HepG2 (cell line): Measurements from ENCODE around the gene OSBP. TPM values are rescaled to one million over a fixed set of nuclear protein-coding genes. Genes with fewer than 3 reads are reported as not detected.

Experiments
- EED ChIP-seq: sonication (generic); formaldehyde crosslinking; IDR thresholded peaks from 2 replicates; pipeline ENCODE4 v1.5.0; 2020; ENCODE audit warnings: mild to moderate bottlenecking, missing genetic modification reagents
- MAFF ChIP-seq: IDR thresholded peaks from 2 replicates; pipeline ENCODE4 v1.6.1; 2011; ENCODE audit warnings: low read depth, low read length, improper control_type of control experiment
- ZNF724P ChIP-seq: sonication (generic); formaldehyde crosslinking; IDR thresholded peaks from 2 replicates; pipeline ENCODE4 v1.8.0; 2022; ENCODE audit warnings: missing genetic modification reagents, borderline replicate concordance
- ZZZ3 ChIP-seq: sonication (generic); formaldehyde crosslinking; IDR thresholded peaks from 2 replicates; pipeline ENCODE4 v1.4.0; 2020; ENCODE audit warnings: missing genetic modification reagents, mild to moderate bottlenecking, borderline replicate concordance
- polyA plus RNA-seq, 8 experiments: library from polyadenylated mRNA; depleted of rRNA in 3 of 8; stranded (reverse) in 7 of 8; unstranded in 1 of 8; fragments of >200 nt; fragmentation: Illumina TruSeq in 4 of 8; extraction: Trizol in 4 of 8; gene quantifications; 2 replicates each; pipeline versions ENCODE4 v1.2.1 to v1.2.3, GENCODE V29; 2011 to 2016; ENCODE audit warnings: low read depth in 4 of 8, missing spikeins in 1 of 8, mixed read lengths in 1 of 8; ENCODE audit not compliant: insufficient read depth in 1 of 8
- total RNA-seq, 5 experiments: library from RNA; depleted of rRNA; stranded (reverse); fragments of >200 nt; fragmentation: Illumina TruSeq; extraction: Trizol; gene quantifications; 2 replicates each; pipeline ENCODE4 v1.2.3, GENCODE V29; 2016; ENCODE audit warnings: low read depth in 1 of 5
- TF ChIP-seq, protein P1 (sequence below): sonication (generic); formaldehyde crosslinking; IDR thresholded peaks from 2 replicates; pipeline ENCODE4 v1.4.0; 2020; ENCODE audit warnings: missing genetic modification reagents, borderline replicate concordance
- TF ChIP-seq, protein P2 (sequence below): IDR thresholded peaks from 2 replicates; pipeline ENCODE4 v1.6.1; 2016; ENCODE audit warnings: control low read depth
- TF ChIP-seq, protein P3 (sequence below): sonication (generic); formaldehyde crosslinking; IDR thresholded peaks from 2 replicates; pipeline ENCODE4 v1.5.1; 2020; ENCODE audit warnings: mild to moderate bottlenecking, missing genetic modification reagents, moderate library complexity

OSBP gene
- total and polyA plus RNA-seq, 2 of the 13 experiments (the other 11 are each of a cell fraction or from before 2014, with no cell fraction given): 12.1 to 13.5 TPM

DNA sequence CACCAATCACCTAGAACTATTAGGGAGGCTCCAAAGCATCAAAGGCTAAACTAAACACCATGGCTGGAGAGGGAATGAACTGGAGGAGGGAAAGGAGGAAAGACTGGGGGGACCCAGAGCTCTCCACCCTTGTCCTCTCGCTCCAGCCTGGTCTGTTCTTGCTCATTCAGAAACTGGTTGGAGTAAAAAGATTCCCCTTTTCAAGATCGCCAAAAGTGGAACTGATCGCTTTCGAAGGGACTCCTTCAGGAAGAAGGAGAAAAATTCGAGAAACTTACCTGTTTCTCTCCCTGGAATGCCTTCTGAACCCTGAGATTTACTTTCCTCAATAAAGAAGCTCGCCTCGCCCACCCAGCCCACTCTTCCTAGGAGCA is 57.3 kb downstream of the OSBP start (continued):
- TF ChIP-seq, protein P1, sequence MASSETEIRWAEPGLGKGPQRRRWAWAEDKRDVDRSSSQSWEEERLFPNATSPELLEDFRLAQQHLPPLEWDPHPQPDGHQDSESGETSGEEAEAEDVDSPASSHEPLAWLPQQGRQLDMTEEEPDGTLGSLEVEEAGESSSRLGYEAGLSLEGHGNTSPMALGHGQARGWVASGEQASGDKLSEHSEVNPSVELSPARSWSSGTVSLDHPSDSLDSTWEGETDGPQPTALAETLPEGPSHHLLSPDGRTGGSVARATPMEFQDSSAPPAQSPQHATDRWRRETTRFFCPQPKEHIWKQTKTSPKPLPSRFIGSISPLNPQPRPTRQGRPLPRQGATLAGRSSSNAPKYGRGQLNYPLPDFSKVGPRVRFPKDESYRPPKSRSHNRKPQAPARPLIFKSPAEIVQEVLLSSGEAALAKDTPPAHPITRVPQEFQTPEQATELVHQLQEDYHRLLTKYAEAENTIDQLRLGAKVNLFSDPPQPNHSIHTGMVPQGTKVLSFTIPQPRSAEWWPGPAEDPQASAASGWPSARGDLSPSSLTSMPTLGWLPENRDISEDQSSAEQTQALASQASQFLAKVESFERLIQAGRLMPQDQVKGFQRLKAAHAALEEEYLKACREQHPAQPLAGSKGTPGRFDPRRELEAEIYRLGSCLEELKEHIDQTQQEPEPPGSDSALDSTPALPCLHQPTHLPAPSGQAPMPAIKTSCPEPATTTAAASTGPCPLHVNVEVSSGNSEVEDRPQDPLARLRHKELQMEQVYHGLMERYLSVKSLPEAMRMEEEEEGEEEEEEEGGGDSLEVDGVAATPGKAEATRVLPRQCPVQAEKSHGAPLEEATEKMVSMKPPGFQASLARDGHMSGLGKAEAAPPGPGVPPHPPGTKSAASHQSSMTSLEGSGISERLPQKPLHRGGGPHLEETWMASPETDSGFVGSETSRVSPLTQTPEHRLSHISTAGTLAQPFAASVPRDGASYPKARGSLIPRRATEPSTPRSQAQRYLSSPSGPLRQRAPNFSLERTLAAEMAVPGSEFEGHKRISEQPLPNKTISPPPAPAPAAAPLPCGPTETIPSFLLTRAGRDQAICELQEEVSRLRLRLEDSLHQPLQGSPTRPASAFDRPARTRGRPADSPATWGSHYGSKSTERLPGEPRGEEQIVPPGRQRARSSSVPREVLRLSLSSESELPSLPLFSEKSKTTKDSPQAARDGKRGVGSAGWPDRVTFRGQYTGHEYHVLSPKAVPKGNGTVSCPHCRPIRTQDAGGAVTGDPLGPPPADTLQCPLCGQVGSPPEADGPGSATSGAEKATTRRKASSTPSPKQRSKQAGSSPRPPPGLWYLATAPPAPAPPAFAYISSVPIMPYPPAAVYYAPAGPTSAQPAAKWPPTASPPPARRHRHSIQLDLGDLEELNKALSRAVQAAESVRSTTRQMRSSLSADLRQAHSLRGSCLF (CRISPR knock-in tag): no peak
- TF ChIP-seq ZZZ3 (CRISPR knock-in tag) (no peak), MAFF (no peak), ZNF724P (CRISPR knock-in tag) (no peak), EED (CRISPR knock-in tag) (no peak)
- TF ChIP-seq, protein P2, sequence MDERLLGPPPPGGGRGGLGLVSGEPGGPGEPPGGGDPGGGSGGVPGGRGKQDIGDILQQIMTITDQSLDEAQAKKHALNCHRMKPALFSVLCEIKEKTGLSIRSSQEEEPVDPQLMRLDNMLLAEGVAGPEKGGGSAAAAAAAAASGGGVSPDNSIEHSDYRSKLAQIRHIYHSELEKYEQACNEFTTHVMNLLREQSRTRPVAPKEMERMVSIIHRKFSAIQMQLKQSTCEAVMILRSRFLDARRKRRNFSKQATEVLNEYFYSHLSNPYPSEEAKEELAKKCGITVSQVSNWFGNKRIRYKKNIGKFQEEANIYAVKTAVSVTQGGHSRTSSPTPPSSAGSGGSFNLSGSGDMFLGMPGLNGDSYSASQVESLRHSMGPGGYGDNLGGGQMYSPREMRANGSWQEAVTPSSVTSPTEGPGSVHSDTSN (CRISPR knock-in tag): no peak
- TF ChIP-seq, protein P3, sequence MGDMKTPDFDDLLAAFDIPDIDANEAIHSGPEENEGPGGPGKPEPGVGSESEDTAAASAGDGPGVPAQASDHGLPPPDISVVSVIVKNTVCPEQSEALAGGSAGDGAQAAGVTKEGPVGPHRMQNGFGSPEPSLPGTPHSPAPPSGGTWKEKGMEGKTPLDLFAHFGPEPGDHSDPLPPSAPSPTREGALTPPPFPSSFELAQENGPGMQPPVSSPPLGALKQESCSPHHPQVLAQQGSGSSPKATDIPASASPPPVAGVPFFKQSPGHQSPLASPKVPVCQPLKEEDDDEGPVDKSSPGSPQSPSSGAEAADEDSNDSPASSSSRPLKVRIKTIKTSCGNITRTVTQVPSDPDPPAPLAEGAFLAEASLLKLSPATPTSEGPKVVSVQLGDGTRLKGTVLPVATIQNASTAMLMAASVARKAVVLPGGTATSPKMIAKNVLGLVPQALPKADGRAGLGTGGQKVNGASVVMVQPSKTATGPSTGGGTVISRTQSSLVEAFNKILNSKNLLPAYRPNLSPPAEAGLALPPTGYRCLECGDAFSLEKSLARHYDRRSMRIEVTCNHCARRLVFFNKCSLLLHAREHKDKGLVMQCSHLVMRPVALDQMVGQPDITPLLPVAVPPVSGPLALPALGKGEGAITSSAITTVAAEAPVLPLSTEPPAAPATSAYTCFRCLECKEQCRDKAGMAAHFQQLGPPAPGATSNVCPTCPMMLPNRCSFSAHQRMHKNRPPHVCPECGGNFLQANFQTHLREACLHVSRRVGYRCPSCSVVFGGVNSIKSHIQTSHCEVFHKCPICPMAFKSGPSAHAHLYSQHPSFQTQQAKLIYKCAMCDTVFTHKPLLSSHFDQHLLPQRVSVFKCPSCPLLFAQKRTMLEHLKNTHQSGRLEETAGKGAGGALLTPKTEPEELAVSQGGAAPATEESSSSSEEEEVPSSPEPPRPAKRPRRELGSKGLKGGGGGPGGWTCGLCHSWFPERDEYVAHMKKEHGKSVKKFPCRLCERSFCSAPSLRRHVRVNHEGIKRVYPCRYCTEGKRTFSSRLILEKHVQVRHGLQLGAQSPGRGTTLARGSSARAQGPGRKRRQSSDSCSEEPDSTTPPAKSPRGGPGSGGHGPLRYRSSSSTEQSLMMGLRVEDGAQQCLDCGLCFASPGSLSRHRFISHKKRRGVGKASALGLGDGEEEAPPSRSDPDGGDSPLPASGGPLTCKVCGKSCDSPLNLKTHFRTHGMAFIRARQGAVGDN: no peak
